Central memory CD8-positive, alpha-beta T cell (primary cell): ENCODE data around the gene ODC1.
A peak's percentile ranks its signal among the peaks of the same experiment; 100 is the strongest.

Source experiments
- ATAC-seq: fragments of 150-1000 bp; cut with Tn5 transposase; replicated peaks from 2 replicates; pipeline ENCODE4 v1.10.0; 2022; ENCODE audit warnings: mild to moderate bottlenecking, moderate FRiP score, moderate number of reproducible peaks; ENCODE audit not compliant: poor library complexity, severe bottlenecking; ENCODE audit errors: extremely low read depth
- DNase-seq, 2 donors: peaks; one replicate each; pipeline ENCODE4 v3.0.0; 2021; ENCODE audit warnings: low spot score in 2 of 2
- H3K27ac Mint-ChIP-seq: one replicate; pipeline ENCODE4 v1.8.0; 2022; ENCODE audit warnings: low read depth, mild to moderate bottlenecking, moderate library complexity, mixed read lengths
- H3K27me3 Mint-ChIP-seq: one replicate; pipeline ENCODE4 v1.8.0; 2022; ENCODE audit warnings: mixed read lengths
- H3K36me3 Mint-ChIP-seq: one replicate; pipeline ENCODE4 v1.8.0; 2022; ENCODE audit warnings: mild to moderate bottlenecking, moderate library complexity, mixed read lengths; ENCODE audit not compliant: insufficient read depth
- H3K4me1 Mint-ChIP-seq: one replicate; pipeline ENCODE4 v1.8.0; 2022; ENCODE audit warnings: mixed read lengths
- H3K4me3 Mint-ChIP-seq: one replicate; pipeline ENCODE4 v1.8.0; 2022; ENCODE audit warnings: mild to moderate bottlenecking, moderate library complexity, mixed read lengths
- H3K9me3 Mint-ChIP-seq: one replicate; pipeline ENCODE4 v1.8.0; 2022; ENCODE audit warnings: mixed read lengths

Gene ODC1

DNA sequence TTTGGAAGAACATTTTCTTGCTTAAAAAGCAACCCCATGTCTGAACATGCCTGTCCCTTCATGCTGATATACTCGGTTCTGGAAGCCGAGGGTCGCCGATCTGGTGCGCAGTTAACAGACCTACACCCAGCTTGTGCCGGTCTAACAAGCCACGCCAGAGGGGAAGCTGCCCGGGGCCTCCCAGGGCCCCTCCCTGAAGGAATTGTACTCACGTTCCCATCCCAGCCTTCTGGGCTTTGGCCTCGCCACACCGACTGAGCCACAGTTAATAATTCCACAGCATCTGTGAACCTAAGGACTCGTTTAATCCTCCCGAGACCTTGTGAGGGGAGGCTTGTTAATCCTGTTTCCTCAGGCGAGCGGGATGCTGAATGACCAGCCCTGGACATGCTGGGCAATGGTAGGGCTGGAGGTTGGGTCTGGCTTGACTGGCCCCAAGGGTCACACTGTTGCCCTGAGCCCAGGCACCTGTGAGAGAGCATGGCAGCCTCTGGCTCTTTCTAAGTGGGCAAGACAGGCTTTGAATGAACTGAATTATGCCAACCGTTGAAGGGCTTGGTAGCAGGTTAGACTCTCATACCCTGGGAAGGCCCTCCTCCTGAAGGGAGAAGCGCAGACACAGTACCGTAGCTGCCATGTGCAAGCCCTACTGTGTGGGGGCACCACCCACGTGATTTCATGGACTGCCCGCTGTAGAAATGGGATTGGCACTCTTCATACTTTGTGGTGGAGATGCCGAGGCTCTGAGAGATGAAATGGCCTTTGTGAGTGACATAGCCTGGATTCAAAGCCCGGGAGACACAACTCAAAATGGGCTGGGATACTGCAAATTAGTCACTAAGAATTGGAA is 27.9 kb upstream of the ODC1 start:
- ATAC-seq (no peak), DNase-seq (no peak)
- Mint-ChIP-seq H3K27ac (no peak overlapping the region), H3K27me3 (no peaks in the 10 kb centered on the region), H3K9me3 (no peaks in the 10 kb centered on the region), H3K36me3 (peaks cover 2% of the 10 kb centered on the region), H3K4me1 (peaks cover 5% of the 10 kb centered on the region), H3K4me3 (no peak overlapping the region)

DNA sequence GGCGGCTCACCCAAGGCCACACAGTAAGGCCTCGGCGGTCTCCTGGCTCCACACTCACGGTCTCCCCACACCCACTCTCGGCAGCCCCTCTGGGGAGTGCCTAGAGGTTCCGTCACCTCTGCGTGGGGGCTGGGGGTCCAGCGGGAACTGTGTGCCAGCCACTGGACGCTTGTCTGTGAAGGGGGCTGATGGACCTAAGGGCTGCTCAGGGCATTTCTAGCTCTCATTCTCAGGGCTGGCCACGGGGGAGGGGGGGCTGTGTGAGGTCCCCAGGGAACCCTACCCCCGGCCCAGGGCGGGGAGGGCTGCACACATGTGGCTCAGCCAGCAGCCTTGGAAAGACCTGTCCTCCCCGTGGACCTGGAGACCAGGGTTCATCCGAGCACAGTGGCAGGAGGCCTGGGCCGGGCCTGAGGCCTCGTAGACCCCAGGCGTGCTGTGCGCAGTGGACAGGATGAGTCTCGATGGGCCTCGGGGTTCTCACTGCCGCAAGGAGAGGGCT is 27.1 kb upstream of the ODC1 start:
- no peaks in the 10 kb centered on the region for H3K27me3 Mint-ChIP-seq
- no peak overlapping the region for H3K4me3 Mint-ChIP-seq
- DNase-seq (no peak), ATAC-seq (no peak)
- H3K9me3 Mint-ChIP-seq: no peaks in the 10 kb centered on the region
- H3K27ac Mint-ChIP-seq: no peak overlapping the region
- no peaks in the 10 kb centered on the region for H3K4me1 Mint-ChIP-seq
- H3K36me3 Mint-ChIP-seq: no peaks in the 10 kb centered on the region

DNA sequence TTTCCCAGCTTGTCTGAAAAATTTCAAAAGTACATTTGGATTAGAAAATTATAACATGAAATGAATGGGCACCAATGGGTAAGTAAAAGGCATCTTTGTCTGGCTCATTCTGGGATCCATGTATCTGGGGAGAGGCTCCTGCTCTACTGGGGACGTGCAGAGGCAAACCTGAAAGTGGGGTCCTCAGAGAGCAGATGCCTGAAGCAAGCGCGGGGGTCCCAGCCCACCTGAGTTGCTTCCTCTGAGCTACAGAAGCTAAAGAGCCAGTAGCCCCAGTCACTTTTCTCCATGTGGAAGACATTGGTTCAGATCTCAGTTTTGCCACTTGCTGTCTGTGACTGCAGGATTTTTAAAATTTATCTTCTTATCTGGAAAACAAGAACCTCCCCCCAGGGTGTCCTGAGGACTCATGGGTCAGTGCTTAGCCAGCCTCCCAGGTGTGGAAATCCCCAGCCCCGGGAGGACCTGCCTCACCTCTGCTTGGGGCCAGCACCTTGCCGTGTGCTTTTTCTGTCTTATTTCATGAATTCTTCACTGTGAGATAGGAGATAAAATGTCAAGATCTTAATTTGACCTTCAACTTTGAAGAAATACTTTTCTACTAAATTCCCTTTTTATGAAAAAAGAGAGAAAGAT is 25.1 kb upstream of the ODC1 start:
- no peaks in the 10 kb centered on the region for H3K9me3 Mint-ChIP-seq

DNA sequence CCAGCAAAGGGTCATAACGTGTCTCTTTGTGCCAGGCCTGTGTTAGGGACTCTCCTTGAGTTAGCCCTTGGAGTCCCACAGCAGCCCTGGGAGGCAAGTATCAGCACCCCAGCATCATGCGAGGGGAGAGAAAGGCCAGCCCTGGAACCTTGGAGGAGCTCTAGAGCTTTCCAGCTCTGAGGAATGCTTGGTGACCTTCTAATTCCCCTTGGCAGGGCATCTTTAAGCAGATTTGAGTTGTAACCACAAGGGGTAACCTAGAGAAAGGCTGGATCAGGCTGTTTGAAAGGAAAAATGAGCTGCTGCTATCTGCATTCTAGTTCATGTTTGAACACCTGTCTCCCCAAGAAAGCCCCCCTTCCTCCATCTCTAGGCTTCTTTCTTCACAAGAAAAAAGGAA is 23.8 kb upstream of the ODC1 start:
- Mint-ChIP-seq H3K36me3 (no peaks in the 10 kb centered on the region), H3K4me3 (no peak overlapping the region), H3K9me3 (no peaks in the 10 kb centered on the region), H3K27ac (no peak overlapping the region), H3K4me1 (no peaks in the 10 kb centered on the region), H3K27me3 (peaks cover 13% of the 10 kb centered on the region)
- DNase-seq (no peak), ATAC-seq (no peak)

More for the DNA sequence above, 25.1 kb upstream of the ODC1 start:
- DNase-seq: no peak
- no peaks in the 10 kb centered on the region for H3K36me3 Mint-ChIP-seq
- no peak for ATAC-seq
- H3K27me3 Mint-ChIP-seq: peaks cover 13% of the 10 kb centered on the region
- H3K4me1 Mint-ChIP-seq: no peaks in the 10 kb centered on the region
- H3K4me3 Mint-ChIP-seq: no peak overlapping the region
- peak overlapping the region; percentile 41 for H3K27ac Mint-ChIP-seq

DNA sequence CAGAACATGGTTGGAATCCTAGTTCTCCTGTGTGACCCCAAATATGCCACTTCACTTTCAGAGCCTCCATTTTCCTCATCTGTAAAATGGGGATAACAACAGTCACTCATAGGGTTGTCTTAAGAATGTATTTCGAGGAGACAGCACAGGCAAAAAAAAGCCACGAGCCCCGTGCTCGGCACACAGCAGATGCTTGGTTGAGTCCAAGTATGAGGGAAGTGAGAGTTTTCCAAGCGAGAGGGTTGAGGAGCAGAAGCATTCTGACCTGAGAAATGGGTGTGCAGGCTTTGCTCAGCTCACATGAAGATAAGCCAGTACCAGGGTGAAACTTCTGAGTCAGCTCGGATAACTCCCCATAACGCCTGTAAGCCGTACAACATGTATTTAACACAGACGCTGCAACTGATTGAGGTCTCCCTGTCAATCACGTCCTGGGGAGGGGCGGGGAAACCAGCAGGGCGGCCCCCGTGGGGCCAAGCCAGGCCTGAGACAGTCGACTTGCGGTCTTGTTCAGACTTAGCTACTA is 23.0 kb upstream of the ODC1 start:
- H3K36me3 Mint-ChIP-seq: no peaks in the 10 kb centered on the region
- no peaks in the 10 kb centered on the region for H3K9me3 Mint-ChIP-seq
- DNase-seq: no peak
- H3K27me3 Mint-ChIP-seq: peaks cover 13% of the 10 kb centered on the region
- no peak for ATAC-seq
- no peak overlapping the region for H3K27ac Mint-ChIP-seq
- H3K4me1 Mint-ChIP-seq: no peaks in the 10 kb centered on the region
- no peak overlapping the region for H3K4me3 Mint-ChIP-seq

DNA sequence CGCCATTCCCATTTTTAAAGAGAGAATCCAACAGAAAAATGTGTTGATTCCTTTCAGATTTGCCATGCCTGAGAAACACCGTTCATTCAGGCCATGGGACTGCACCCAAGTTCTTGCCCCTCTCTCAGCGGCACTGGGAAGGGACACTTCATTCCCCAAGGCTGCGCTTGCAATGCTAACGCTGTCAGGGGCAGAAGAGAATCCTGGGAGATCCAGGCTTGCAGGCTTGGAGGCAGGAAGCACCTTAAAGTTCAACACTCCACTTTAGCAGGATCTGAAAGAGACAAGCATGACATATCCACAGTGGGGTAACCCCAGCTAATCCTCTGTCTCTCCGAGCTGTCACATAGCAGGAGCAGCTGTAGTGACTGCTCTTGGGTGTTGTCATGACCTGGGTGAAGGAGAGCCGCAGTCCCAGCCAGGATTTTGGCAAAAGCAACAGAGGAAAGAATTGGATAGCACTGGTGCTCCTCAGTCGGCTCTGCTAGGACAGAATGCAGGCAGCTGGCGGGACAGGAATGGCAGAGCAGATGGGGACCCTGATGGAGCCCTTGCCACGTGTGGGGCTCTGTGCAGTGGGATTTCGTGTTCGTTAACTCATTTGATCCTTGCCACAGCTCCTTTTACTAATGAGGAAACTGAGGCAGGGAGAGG is 22.0 kb upstream of the ODC1 start:
- H3K27ac Mint-ChIP-seq: no peak overlapping the region
- H3K9me3 Mint-ChIP-seq: no peaks in the 10 kb centered on the region
- no peak overlapping the region for H3K4me3 Mint-ChIP-seq
- no peak for ATAC-seq
- no peaks in the 10 kb centered on the region for H3K4me1 Mint-ChIP-seq
- DNase-seq: no peak
- H3K27me3 Mint-ChIP-seq: peaks cover 13% of the 10 kb centered on the region
- no peaks in the 10 kb centered on the region for H3K36me3 Mint-ChIP-seq

DNA sequence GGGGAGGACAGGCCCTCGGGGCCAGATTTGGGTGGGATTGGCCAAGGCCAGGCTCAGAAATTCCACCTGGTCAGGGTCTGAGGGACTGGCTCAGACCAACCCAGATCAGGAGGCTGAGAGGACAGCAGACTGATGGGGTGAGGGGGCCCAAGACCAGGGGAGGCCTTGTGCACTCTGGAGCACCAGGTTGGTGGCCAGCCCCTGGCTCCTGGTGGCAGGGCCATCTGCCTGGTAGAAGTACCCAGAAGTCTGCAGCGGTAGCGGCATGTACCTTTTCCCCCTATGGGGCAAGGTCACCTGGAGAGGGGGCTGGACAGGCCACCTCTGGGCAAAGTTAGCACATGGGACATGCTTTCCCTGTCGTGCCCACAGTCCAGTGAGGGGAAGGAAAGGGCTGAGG is 21.2 kb upstream of the ODC1 start:
- Mint-ChIP-seq H3K27ac (no peak overlapping the region), H3K4me3 (no peak overlapping the region), H3K36me3 (no peaks in the 10 kb centered on the region), H3K9me3 (no peaks in the 10 kb centered on the region), H3K4me1 (no peaks in the 10 kb centered on the region), H3K27me3 (peaks cover 13% of the 10 kb centered on the region)
- ATAC-seq: no peak
- no peak for DNase-seq

DNA sequence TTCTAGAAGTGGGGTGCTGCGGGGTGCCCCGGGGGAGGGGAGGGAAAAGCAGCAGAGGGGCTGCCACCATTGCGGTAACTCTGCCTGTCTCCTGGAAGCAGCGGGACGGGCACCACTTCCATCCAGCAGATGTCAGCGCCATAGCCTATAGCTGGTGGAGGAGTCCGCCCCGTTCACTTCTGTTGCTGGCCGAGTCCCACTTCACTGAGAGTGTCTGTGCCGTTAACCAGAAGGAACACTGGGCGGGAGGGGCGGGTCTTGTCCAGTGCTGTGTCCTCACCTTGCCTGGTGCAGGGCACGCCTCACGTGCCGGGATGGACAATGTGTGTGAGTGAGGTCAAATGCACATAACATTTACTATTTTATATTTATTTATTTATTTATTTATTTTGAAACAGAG is 19.3 kb upstream of the ODC1 start:
- Mint-ChIP-seq H3K27me3 (peaks cover 15% of the 10 kb centered on the region), H3K9me3 (no peaks in the 10 kb centered on the region), H3K36me3 (no peaks in the 10 kb centered on the region), H3K27ac (no peak overlapping the region), H3K4me1 (no peaks in the 10 kb centered on the region), H3K4me3 (no peak overlapping the region)
- no peak for ATAC-seq
- no peak for DNase-seq

DNA sequence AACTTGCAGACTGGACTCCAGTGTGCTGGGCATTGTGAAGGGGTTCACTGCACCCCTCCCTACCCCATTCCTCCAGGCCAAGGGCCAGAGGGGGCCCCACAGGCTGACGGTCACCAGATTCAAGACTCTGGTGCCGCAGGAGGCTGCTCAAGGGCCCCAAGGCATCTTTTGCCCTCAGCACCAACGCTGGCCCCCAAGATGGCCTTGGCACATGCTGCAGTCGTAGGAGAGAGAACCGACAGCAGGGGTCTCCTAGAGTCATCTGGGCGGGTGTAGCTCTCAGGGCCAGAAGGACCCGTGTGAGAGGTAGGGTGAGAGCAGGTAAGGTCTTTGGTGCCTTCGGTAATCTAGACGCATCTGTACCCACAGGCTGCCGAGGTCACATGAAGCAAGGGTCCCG is 18.7 kb upstream of the ODC1 start:
- peaks cover 21% of the 10 kb centered on the region for H3K27me3 Mint-ChIP-seq
- H3K36me3 Mint-ChIP-seq: no peaks in the 10 kb centered on the region
- ATAC-seq (no peak), DNase-seq (no peak)
- H3K4me1 Mint-ChIP-seq: no peaks in the 10 kb centered on the region
- H3K9me3 Mint-ChIP-seq: no peaks in the 10 kb centered on the region
- no peak overlapping the region for H3K27ac Mint-ChIP-seq
- no peak overlapping the region for H3K4me3 Mint-ChIP-seq

DNA sequence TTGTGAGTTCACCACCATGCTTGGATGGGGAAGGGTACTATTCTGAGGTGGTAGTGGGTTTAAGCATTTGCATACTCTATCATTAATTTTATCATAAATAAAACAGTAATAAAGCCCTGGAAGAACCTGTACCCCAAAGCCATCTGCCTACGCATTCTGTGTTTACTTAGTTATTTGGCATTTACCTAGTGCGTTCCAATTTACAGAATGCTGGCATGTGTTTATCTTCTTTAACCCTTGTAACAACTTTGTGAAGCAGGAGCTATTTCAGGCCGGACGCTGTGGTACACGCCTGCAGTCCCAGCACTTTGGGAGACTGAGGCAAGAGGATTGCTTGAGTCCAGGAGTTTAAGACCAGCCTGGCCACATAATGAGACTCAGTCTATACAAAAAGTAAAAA is 17.8 kb upstream of the ODC1 start:
- Mint-ChIP-seq H3K27me3 (peaks cover 21% of the 10 kb centered on the region), H3K36me3 (no peaks in the 10 kb centered on the region), H3K4me1 (no peaks in the 10 kb centered on the region), H3K4me3 (no peak overlapping the region), H3K27ac (no peak overlapping the region), H3K9me3 (no peaks in the 10 kb centered on the region)
- ATAC-seq (no peak), DNase-seq (no peak)

DNA sequence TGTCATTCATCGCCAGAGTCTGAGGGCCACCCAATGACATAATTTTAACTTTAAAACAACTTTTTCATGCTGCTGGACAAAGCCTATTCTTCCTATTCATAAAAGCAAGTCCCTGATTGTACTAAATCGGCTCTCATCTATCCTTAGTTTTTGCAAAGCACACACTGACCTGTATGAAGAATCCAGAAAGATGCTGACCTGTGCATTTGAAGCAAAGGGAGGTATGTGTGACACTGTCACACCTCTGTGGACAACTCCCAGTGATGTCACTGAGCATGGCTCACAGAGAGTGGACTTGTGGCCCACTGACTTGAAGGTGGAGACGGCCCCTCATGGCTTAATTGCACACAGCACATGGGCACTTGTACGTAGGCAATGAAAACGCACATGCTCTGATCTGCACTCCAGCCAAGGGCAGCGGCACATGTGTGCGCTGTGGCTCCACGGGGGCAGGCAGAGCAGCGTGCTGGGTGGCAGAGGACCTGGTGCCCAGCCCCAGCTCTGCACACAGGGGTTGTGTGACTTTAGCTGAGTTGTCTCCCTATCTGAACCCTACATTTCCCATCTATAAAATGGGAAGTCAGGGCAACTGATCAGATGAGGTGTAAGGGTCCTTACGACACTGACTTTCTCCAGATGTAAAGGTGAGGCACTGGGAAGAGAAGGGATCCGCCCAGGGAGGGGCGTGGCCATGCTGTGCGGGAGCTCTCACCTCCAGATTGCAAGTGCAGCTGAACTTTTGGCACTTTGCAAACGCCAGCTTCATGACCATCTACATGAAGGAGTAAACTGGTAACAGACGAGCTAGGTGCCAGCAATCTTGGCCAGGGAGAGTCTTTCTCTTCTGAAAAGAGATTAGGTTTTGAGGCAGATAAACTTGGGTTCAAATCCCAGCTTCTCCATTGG is 14.3 kb upstream of the ODC1 start:
- DNase-seq (no peak), ATAC-seq (no peak)
- H3K27ac Mint-ChIP-seq: no peak overlapping the region
- peaks cover 19% of the 10 kb centered on the region for H3K27me3 Mint-ChIP-seq
- no peaks in the 10 kb centered on the region for H3K9me3 Mint-ChIP-seq
- no peaks in the 10 kb centered on the region for H3K36me3 Mint-ChIP-seq
- H3K4me1 Mint-ChIP-seq: no peaks in the 10 kb centered on the region
- H3K4me3 Mint-ChIP-seq: no peak overlapping the region

DNA sequence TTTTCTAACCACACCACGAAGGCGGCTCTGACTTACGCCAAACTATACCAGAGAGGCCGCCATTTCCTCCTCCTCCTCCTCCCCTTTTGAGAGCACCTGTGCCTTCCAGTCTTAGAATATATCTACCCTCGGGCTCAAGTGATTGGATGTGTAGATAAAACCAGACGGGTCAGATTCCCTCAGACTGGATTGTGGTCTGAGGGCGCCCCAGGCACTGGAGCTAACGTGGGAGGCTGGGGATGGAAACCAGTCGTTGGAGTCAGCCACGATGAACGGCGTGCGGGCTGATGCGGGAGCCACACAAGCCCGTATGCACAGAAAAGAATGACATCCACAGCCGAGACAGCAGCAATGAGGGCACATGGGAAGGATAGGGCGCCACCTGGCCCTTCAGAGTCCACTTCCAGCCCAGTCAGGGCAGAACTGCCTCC is 12.3 kb upstream of the ODC1 start:
- Mint-ChIP-seq H3K4me1 (no peaks in the 10 kb centered on the region), H3K27ac (no peak overlapping the region), H3K4me3 (no peak overlapping the region), H3K9me3 (no peaks in the 10 kb centered on the region), H3K36me3 (no peaks in the 10 kb centered on the region), H3K27me3 (peaks cover 19% of the 10 kb centered on the region)
- no peak for ATAC-seq
- no peak for DNase-seq
